ENCODE measurements around the gene RPL18A.
A peak's percentile ranks its signal among the peaks of the same experiment; 100 is the strongest.

RPL18A gene

GRCh38 chr19:17860993-17861360 is 1.3 kb downstream of the RPL18A start (continued):
- TF ChIP-seq, protein P1, sequence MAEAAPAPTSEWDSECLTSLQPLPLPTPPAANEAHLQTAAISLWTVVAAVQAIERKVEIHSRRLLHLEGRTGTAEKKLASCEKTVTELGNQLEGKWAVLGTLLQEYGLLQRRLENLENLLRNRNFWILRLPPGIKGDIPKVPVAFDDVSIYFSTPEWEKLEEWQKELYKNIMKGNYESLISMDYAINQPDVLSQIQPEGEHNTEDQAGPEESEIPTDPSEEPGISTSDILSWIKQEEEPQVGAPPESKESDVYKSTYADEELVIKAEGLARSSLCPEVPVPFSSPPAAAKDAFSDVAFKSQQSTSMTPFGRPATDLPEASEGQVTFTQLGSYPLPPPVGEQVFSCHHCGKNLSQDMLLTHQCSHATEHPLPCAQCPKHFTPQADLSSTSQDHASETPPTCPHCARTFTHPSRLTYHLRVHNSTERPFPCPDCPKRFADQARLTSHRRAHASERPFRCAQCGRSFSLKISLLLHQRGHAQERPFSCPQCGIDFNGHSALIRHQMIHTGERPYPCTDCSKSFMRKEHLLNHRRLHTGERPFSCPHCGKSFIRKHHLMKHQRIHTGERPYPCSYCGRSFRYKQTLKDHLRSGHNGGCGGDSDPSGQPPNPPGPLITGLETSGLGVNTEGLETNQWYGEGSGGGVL (tag by site-specific recombination; IDR thresholded peaks at IDR 0.05) = no peak
- no peak for TF ChIP-seq OSR2 (tag by site-specific recombination; IDR thresholded peaks at IDR 0.05)
- no peak for TF ChIP-seq ZNF302 (tag by site-specific recombination; IDR thresholded peaks at IDR 0.05; ENCODE audit: low read depth)
- TF ChIP-seq ZNF785 (tag by site-specific recombination; IDR thresholded peaks at IDR 0.05) = no peak
- TF ChIP-seq ZNF362 (tag by site-specific recombination; IDR thresholded peaks at IDR 0.05) = no peak
- TF ChIP-seq, protein P2, sequence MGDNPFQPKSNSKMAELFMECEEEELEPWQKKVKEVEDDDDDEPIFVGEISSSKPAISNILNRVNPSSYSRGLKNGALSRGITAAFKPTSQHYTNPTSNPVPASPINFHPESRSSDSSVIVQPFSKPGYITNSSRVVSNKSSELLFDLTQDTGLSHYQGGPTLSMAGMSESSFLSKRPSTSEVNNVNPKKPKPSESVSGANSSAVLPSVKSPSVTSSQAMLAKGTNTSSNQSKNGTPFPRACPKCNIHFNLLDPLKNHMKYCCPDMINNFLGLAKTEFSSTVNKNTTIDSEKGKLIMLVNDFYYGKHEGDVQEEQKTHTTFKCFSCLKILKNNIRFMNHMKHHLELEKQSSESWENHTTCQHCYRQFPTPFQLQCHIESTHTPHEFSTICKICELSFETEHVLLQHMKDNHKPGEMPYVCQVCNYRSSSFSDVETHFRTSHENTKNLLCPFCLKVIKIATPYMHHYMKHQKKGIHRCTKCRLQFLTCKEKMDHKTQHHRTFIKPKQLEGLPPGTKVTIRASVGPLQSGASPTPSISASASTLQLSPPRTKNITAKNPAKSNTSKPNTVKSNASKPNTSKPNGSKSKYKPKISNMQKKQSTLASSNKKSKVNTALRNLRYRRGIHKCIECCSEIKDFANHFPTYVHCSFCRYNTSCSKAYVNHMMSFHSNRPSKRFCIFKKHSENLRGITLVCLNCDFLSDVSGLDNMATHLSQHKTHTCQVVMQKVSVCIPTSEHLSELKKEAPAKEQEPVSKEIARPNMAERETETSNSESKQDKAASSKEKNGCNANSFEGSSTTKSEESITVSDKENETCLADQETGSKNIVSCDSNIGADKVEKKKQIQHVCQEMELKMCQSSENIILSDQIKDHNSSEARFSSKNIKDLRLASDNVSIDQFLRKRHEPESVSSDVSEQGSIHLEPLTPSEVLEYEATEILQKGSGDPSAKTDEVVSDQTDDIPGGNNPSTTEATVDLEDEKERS (tag by site-specific recombination; IDR thresholded peaks at IDR 0.05) = no peak
- TF ChIP-seq ZSCAN16 (tag by site-specific recombination; IDR thresholded peaks at IDR 0.05) = no peak
- no peak for TF ChIP-seq ZNF571 (tag by site-specific recombination; IDR thresholded peaks at IDR 0.05)
- no peak for TF ChIP-seq HIC1 (tag by site-specific recombination; IDR thresholded peaks at IDR 0.05)

DNA sequence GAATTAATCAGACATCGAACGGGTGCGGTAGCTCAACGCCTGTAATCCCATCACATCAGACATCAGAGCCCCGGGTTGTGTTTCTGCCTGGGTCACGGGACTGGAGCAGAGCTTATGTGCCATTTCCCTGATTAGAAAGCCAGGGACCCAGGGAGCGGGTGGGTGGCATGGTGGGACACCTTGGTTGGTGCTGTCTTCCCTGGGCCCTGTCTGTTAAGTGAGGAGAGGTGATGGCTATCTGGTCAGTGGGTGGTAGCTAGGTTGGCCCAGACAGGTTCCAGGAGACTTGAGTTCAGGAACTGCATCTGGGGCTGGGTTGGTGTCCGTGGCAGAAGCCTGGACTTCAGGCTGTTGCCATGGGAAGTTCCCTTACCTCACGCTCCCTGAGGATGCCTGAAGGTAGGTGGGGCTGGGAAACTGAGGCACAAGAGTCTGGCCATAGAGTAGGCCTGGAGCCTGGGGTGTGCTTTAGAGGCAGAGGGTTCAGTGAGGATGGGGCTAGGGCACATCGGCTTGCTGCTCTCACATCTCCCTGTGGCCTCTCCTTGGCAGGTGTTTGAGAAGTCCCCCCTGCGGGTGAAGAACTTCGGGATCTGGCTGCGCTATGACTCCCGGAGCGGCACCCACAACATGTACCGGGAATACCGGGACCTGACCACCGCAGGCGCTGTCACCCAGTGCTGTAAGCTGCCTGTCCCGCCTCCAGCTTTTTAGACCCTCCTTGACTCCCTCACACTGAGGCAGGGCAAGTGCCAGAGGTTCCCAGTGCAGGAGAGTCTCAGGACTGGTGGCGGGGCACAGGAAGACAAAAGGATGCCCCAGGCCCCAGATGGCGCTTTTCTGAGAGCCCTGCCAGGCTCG is 2.1 kb downstream of the RPL18A start:
- 0 out of 2 replicates have a peak, but pooled peaks cover 3% of the 10 kb centered on the region for H3K4me1 ChIP-seq (ENCODE audit: control insufficient read depth, insufficient read depth, low read length)
- peaks cover 0 to 60% of the 10 kb centered on the region in 2 experiments; a peak in 2 of 3 replicates for H3K36me3 ChIP-seq (ENCODE audit: control insufficient read depth in 2 of 2, insufficient read depth in 1 of 2, low read length in 2 of 2)
- no peaks in the 10 kb centered on the region for H3K9me3 ChIP-seq (ENCODE audit: control insufficient read depth, insufficient read depth, low read depth, low read length)
- H3K4me3 ChIP-seq (ENCODE audit: low read depth, low read length) = peak overlapping the region; percentile 100
- POLR2A ChIA-PET = interaction anchor here (3.8 kb wide), 1 partner anchor 71 kb away, joined by 86 read pairs; the partner anchor contains the start of gene CCDC124
- H3K27ac ChIP-seq (ENCODE audit: extremely low read depth, low read depth, low read length) = no peak overlapping the region; the same call in 1 of the 2 replicates
- TF ChIP-seq ZNF837 (tag by site-specific recombination; IDR thresholded peaks at IDR 0.05) (no peak), ZNF48 (tag by site-specific recombination; IDR thresholded peaks at IDR 0.05) (no peak), TRIM28 (IDR thresholded peaks at IDR 0.05; ENCODE audit: borderline replicate concordance, low read length) (no peak), ZNF560 (tag by site-specific recombination; IDR thresholded peaks at IDR 0.05; ENCODE audit: borderline replicate concordance) (no peak), ZNF19 (tag by site-specific recombination; IDR thresholded peaks at IDR 0.05; ENCODE audit: low read depth) (no peak)
- TF ChIP-seq, protein P3, sequence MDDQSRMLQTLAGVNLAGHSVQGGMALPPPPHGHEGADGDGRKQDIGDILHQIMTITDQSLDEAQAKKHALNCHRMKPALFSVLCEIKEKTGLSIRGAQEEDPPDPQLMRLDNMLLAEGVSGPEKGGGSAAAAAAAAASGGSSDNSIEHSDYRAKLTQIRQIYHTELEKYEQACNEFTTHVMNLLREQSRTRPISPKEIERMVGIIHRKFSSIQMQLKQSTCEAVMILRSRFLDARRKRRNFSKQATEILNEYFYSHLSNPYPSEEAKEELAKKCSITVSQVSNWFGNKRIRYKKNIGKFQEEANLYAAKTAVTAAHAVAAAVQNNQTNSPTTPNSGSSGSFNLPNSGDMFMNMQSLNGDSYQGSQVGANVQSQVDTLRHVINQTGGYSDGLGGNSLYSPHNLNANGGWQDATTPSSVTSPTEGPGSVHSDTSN (CRISPR knock-in tag; IDR thresholded peaks at IDR 0.05) = no peak
- TF ChIP-seq, protein P4, sequence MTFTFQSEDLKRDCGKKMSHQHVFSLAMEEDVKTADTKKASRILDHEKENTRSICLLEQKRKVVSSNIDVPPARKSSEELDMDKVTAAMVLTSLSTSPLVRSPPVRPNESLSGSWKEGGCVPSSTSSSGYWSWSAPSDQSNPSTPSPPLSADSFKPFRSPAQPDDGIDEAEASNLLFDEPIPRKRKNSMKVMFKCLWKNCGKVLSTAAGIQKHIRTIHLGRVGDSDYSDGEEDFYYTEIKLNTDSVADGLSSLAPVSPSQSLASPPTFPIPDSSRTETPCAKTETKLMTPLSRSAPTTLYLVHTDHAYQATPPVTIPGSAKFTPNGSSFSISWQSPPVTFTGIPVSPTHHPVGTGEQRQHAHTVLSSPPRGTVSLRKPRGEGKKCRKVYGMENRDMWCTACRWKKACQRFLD (tag by site-specific recombination; IDR thresholded peaks at IDR 0.05) = no peak
- CTCF ChIA-PET = interaction anchor here (0.6 to 1.2 kb wide), 3 partner anchors 8 to 146 kb away, joined by 3 to 4 read pairs (median 3); no protein-coding TSS in a partner anchor

All from HEK293 (cell line).